Measurements from ENCODE around the gene ABHD16B. TPM values are rescaled to one million over a fixed set of nuclear protein-coding genes. Genes with fewer than 3 reads are reported as not detected.
A peak's percentile ranks its signal among the peaks of the same experiment; 100 is the strongest.

Gene ABHD16B
- total and polyA plus RNA-seq, 2 donors (not counting 1 experiment from before 2014, with no cell fraction given) = not detected

DNA sequence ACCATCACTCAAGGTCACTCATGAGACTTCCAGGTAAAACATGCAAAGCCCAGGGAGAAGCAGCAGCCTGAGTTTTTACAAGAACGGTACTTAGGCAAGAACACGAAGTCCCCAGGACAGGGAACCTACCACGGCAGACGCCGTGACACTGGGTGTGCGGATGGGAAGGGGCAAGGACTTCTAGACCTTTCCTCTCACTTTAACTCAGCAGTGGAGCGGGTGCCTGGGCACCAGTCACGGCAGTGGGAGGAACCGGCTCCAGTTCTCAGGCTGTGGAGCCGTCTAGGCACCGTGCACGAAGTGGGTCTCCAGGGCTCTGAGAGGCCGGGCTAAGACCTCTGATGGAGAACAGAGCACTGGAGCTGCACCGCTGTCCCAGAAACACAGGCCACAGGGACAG lies 32.8 kb upstream of the ABHD16B start:
- Histone ChIP-seq H3K9ac (ENCODE audit: low read length) (no peak overlapping the region), H3K79me2 (ENCODE audit: control insufficient read depth, insufficient read depth, low read length) (no peaks in the 10 kb centered on the region), H3K36me3 (replicated peaks in 1 of 2; ENCODE audit: control extremely low read depth in 1 of 2, control insufficient read depth in 1 of 2, extremely low read depth in 1 of 2, insufficient read depth in 2 of 2, low read length in 1 of 2) (no peaks in the 10 kb centered on the region), H3K4me3 (ENCODE audit: control extremely low read depth in 1 of 5, extremely low read depth in 1 of 5, insufficient read depth in 1 of 5, low read depth in 2 of 5, low read length in 4 of 5) (no peak overlapping the region), H4K20me1 (ENCODE audit: control insufficient read depth, insufficient read depth, low read length, poor library complexity, severe bottlenecking) (no peaks in the 10 kb centered on the region), H2AFZ (ENCODE audit: insufficient read depth, low read depth, low read length, poor library complexity, severe bottlenecking) (no peak overlapping the region), H3K4me2 (replicated peaks; ENCODE audit: low read depth, low read length, poor library complexity, severe bottlenecking) (no peak overlapping the region), H3K27me3 (replicated peaks in 1 of 4; ENCODE audit: control extremely low read depth in 1 of 4, control insufficient read depth in 3 of 4, insufficient read depth in 4 of 4, low read length in 3 of 4) (peaks cover 0 to 42% (median 26%) of the 10 kb centered on the region in 4 experiments), H3K4me1 (ENCODE audit: control insufficient read depth in 2 of 2, insufficient read depth in 2 of 2, low read length in 2 of 2) (peaks cover 12 to 16% of the 10 kb centered on the region in 2 donors), H3K27ac (ENCODE audit: low read length in 2 of 2) (no peak overlapping the region), H3K9me3 (ENCODE audit: control extremely low read depth in 1 of 3, control insufficient read depth in 2 of 3, insufficient read depth in 1 of 3, low read length in 2 of 3) (peaks cover 0 to 8% (median 0%) of the 10 kb centered on the region in 3 donors)
- Mint-ChIP-seq H3K27me3 (peaks cover 35% of the 10 kb centered on the region), H3K4me3 (no peak overlapping the region), H3K9me3 (ENCODE audit: insufficient read depth) (no peaks in the 10 kb centered on the region), H3K4me1 (peaks cover 11% of the 10 kb centered on the region), H3K27ac (no peak overlapping the region)
- DNase-seq (no peak), ATAC-seq (ENCODE audit: low read depth) (no peak)
- ChIA-PET POLR2A (no interaction called here), CTCF (no interaction called here)
- WGBS (ENCODE audit: insufficient coverage) = 97% methylated on average over 14 of the region's 14 CpGs
- intact Hi-C loops (cut with micrococcal nuclease) = no loop called here
- TF ChIP-seq EZH2 (IDR thresholded peaks at IDR 0.05; ENCODE audit: borderline replicate concordance, insufficient read depth, low read depth, low read length, poor library complexity, severe bottlenecking) = no peak
- TF ChIP-seq, protein P1, sequence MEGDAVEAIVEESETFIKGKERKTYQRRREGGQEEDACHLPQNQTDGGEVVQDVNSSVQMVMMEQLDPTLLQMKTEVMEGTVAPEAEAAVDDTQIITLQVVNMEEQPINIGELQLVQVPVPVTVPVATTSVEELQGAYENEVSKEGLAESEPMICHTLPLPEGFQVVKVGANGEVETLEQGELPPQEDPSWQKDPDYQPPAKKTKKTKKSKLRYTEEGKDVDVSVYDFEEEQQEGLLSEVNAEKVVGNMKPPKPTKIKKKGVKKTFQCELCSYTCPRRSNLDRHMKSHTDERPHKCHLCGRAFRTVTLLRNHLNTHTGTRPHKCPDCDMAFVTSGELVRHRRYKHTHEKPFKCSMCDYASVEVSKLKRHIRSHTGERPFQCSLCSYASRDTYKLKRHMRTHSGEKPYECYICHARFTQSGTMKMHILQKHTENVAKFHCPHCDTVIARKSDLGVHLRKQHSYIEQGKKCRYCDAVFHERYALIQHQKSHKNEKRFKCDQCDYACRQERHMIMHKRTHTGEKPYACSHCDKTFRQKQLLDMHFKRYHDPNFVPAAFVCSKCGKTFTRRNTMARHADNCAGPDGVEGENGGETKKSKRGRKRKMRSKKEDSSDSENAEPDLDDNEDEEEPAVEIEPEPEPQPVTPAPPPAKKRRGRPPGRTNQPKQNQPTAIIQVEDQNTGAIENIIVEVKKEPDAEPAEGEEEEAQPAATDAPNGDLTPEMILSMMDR (IDR thresholded peaks at IDR 0.05) = no peak

DNA sequence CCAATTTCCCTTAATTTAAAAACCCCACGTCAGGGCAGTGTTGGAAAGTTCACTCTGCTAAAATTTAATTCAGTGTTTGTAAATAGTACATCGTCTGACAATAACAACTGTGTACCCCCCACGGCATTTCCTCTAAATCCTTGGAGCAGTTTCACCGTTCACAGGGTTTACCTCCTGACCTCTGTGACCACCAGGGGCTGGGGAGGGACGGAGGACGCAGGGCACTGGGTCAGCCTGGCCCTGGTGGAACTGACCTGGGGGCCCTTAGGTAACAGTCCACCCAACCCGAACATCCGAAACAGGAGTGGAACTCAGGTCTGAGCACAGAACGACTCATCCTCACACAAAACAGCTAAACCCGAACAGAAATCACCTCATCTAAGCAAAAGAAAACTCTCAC lies 32.3 kb upstream of the ABHD16B start:
- H3K27ac ChIP-seq (ENCODE audit: low read length in 2 of 2) = no peak overlapping the region
- no peak overlapping the region for H3K9ac ChIP-seq (ENCODE audit: low read length)
- no peaks in the 10 kb centered on the region for H3K79me2 ChIP-seq (ENCODE audit: control insufficient read depth, insufficient read depth, low read length)
- POLR2A ChIA-PET = no interaction called here
- intact Hi-C loops (cut with micrococcal nuclease) = no loop called here
- H3K4me1 ChIP-seq (ENCODE audit: control insufficient read depth in 2 of 2, insufficient read depth in 2 of 2, low read length in 2 of 2) = peaks cover 12 to 16% of the 10 kb centered on the region in 2 donors
- DNase-seq (no peak), ATAC-seq (ENCODE audit: low read depth) (no peak)
- H3K27me3 ChIP-seq (replicated peaks in 1 of 4; ENCODE audit: control extremely low read depth in 1 of 4, control insufficient read depth in 3 of 4, insufficient read depth in 4 of 4, low read length in 3 of 4) = peaks cover 0 to 42% (median 26%) of the 10 kb centered on the region in 4 experiments
- no peak overlapping the region for H2AFZ ChIP-seq (ENCODE audit: insufficient read depth, low read depth, low read length, poor library complexity, severe bottlenecking)
- no peak for TF ChIP-seq EZH2 (IDR thresholded peaks at IDR 0.05; ENCODE audit: borderline replicate concordance, insufficient read depth, low read depth, low read length, poor library complexity, severe bottlenecking)
- TF ChIP-seq, protein P1 (IDR thresholded peaks at IDR 0.05) = no peak
- no peaks in the 10 kb centered on the region for H3K9me3 Mint-ChIP-seq (ENCODE audit: insufficient read depth)
- WGBS (ENCODE audit: insufficient coverage) = 89% methylated on average over 6 of the region's 10 CpGs
- H3K4me3 Mint-ChIP-seq = peak overlapping the region; percentile 94
- H3K4me1 Mint-ChIP-seq = peaks cover 11% of the 10 kb centered on the region
- peaks cover 31% of the 10 kb centered on the region for H3K27me3 Mint-ChIP-seq
- no peaks in the 10 kb centered on the region for H3K36me3 ChIP-seq (replicated peaks in 1 of 2; ENCODE audit: control extremely low read depth in 1 of 2, control insufficient read depth in 1 of 2, extremely low read depth in 1 of 2, insufficient read depth in 2 of 2, low read length in 1 of 2)
- CTCF ChIA-PET = no interaction called here
- peak overlapping the region; percentile 96 for H3K4me2 ChIP-seq (replicated peaks; ENCODE audit: low read depth, low read length, poor library complexity, severe bottlenecking)
- H3K4me3 ChIP-seq (ENCODE audit: control extremely low read depth in 1 of 5, extremely low read depth in 1 of 5, insufficient read depth in 1 of 5, low read depth in 2 of 5, low read length in 4 of 5) = no peak overlapping the region
- peak overlapping the region; percentile 26 for H3K27ac Mint-ChIP-seq
- no peaks in the 10 kb centered on the region for H4K20me1 ChIP-seq (ENCODE audit: control insufficient read depth, insufficient read depth, low read length, poor library complexity, severe bottlenecking)
- peaks cover 0 to 8% (median 0%) of the 10 kb centered on the region in 3 donors for H3K9me3 ChIP-seq (ENCODE audit: control extremely low read depth in 1 of 3, control insufficient read depth in 2 of 3, insufficient read depth in 1 of 3, low read length in 2 of 3)
